IMR-90 (cell line): Measurements from ENCODE around the gene ADCYAP1R1.

Source experiments
- MAFK ChIP-seq: IDR thresholded peaks from 2 replicates; pipeline ENCODE4 v1.6.1; 2012; ENCODE audit warnings: low read depth, low read length, improper control_type of control experiment
- NFE2L2 ChIP-seq: fragments of 150-350 bp; IDR thresholded peaks from 2 replicates; pipeline ENCODE4 v1.6.1; 2016; ENCODE audit warnings: low read depth, mild to moderate bottlenecking, low read length
- POLR2A ChIP-seq: IDR thresholded peaks from 2 replicates; pipeline ENCODE4 v1.6.1; 2012; ENCODE audit warnings: mild to moderate bottlenecking, low read depth, low read length
- RAD21 ChIP-seq: IDR thresholded peaks from 2 replicates; pipeline ENCODE4 v1.6.1; 2012; ENCODE audit warnings: low read length, improper control_type of control experiment
- TF ChIP-seq, protein P1 (sequence below): fragments of 150-350 bp; IDR thresholded peaks from 2 replicates; pipeline ENCODE4 v1.6.1; 2016; ENCODE audit warnings: low read depth, mild to moderate bottlenecking, low read length, moderate library complexity, borderline replicate concordance

DNA sequence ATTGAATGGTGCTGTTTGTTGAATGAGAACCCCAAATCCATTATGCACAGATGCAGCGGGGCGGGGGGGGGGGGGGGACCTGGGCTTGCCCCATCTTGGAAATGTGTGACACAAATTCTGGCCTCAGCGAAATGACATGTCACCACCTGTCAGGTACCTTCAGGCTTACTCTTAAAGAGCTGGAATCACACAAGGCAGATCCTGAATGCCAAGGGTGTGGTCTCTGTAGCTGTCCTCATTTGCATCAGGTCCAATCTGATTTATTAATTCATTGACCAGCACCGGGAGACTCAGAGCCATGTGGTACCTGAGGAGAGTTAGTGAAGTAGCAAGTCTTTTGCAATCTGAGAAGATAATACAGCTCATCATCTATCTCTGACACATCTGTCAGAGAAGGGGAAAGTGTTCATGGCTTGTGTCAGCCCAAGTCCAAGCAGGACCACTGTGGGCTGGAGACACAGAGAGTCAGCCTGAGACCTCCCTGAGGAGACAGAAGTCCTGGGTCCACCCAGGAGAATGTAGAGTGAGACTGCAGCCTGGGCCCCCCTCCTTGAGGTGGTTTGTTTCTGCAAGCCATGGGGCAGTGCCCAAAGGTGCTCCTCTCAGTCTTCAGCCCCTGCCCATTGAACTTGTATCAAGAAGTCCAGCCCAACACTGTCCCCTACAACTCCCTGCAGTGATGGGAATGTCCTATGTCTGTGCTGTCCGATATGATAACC is 46.7 kb downstream of the ADCYAP1R1 start:
- TF ChIP-seq POLR2A (no peak), MAFK (no peak), NFE2L2 (no peak), RAD21 (no peak)
- TF ChIP-seq, protein P1, sequence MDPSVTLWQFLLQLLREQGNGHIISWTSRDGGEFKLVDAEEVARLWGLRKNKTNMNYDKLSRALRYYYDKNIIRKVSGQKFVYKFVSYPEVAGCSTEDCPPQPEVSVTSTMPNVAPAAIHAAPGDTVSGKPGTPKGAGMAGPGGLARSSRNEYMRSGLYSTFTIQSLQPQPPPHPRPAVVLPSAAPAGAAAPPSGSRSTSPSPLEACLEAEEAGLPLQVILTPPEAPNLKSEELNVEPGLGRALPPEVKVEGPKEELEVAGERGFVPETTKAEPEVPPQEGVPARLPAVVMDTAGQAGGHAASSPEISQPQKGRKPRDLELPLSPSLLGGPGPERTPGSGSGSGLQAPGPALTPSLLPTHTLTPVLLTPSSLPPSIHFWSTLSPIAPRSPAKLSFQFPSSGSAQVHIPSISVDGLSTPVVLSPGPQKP: no peak
